AG08396 (cell line): ENCODE measurements around the gene MAMSTR.
"Not testable (repeated sequence)": the region's sequence is repeated elsewhere in the genome, so short reads cannot be mapped to it uniquely, and the experiment has no call there.

Source experiments
- DNase-seq: peaks from one replicate; pipeline ENCODE4 v3.0.0; 2012; ENCODE audit warnings: low spot score, mixed read lengths

The MAMSTR gene

DNA sequence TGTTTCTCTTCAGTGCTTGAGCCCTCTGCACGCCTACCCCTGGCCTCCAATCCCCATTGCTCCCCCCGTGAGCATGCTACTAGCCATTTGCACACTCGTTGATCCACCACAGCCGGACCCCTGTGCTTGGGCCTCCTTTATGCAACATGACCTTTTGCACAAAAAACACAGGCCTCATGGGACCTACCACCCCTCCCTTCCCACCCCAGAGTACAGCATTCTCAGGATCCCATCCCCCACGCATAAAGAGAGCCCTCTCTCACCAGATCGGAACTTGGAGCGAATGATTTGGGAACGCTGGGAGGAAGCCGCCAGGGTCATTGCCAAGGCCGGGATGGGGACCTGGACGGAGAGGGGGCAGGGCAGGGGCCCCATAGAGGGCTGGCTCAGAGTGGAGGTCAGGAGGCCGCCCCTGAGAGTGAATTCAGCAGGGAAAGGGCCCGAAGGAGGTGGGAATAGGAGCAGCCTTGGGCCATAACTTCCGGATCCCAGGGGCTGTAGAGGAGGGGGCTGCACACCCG lies 754 bp downstream of the MAMSTR start:
- DNase-seq, result no peak

DNA sequence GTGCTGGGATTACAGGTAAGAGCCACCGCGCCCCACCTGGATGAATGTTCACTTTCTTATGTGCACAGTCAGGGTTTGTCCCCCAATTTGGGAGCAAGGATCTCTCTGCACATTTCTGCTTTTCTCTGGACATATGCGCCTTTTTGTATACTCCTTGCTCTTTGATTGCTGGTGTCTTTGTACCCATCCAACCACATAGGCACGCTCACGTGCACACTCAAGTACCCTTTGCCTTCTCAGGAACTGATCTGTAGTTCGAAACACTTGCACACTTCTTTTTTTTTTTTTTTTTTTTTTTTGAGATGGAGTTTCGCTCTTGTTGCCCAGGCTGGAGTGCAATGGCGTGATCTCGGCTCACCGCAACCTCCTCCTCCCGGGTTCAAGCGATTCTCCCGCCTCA lies 1.4 kb downstream of the MAMSTR start:
- not testable (repeated sequence) for DNase-seq

DNA sequence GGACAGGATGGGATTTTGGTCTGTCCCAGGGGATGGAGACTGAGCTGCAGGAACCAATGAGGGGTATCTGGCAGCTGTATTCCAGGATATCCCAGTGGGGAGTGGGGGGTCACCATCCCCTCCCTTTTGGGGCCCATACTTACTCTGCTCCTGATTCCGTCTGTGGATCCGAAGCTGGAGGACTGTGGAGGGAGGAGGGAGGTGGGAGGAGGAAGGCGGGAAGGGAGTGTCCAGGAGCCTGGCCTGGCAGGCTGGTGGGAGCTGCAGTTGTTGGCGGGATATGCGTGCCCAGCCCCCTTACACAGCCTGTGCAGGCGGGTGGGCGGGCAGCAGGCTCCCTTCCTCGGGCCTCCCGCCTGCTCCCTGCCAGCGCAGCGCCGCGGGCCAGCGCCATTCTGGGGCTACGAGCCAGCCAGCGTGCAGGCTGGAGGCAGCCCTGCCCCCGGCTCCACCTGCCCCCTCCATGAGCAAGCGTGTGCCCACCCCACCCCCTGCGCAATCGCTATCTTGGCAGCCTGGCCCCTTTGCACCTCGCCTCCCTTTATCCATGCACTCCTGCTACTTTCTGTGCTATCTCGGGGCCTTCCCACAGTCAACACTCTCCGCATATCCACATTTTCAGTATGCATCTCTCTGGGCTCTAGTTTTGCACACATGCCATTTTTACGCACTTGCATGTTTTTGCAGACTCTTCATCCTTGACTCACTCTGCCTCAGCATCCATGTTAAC lies 2.8 kb downstream of the MAMSTR start:
- peak; percentile 44 for DNase-seq

DNA sequence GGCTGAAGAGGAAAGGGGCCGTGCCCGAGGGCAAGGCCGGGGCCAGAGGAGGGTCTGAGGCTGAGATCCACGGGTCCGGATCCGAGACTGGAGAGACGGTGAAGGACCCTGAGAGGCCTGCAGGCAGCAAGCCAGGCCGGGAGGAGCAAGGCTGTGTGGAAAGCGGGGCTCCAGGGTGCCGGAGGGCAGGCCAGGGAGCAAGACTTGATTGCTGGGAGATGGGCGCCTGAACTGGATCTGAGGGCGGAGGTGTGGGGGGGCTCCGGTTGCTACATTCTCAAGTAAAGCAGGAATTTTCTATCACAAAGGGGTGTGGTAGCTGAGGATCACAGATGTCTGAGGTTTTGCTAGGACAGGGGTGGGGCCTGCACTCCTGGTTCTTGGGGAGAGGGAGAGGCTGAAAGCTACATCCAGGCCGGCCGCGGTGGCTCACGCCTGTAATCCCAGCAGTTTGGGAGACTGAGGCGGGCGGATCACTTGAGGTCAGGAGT lies 3.8 kb downstream of the MAMSTR start:
- DNase-seq, result no peak

DNA sequence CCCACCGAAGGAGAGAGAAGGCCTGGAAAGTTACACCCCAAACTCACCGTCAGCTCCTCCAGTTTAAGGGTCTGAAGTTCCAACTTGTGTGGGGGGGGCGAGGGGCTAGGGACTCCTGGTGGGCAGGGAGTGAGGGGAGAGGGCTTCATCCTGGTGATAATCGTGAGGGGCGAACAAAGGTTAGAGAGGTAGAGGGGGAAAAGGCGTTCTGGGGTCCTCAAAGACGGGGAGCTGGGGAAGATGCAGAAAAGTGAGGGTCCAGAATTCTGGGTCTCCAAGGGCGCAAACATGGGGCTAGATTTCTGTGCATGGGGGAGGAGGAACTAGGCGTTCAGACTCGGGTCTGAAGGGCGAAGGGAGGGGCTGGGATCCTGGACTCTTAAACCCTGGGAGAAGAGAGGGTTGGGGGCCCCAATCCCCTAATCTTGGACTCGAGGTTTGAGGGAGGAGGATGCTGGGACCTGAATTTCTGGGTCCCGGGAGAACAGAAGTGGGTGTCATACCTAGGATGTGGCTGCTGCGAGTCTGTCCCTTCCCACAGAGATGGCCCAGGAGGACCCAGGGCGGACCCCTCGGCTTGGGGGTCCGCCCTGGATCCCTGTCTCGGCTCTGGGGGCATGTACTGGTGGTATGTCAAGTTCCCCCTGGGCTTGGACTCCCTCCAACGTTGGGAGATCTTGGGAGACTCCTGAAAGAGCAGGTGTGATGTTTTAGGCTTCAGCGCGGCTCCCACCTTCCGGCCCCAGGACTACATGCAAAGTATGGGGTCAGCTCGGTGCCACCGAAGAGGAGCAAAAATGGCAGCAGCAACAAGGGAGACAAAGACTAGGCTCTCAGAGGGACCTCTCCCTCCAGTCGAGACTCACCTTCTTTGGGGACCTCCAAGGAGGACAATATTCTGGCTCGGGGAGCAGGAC lies 4.5 kb downstream of the MAMSTR start:
- no peak for DNase-seq

DNA sequence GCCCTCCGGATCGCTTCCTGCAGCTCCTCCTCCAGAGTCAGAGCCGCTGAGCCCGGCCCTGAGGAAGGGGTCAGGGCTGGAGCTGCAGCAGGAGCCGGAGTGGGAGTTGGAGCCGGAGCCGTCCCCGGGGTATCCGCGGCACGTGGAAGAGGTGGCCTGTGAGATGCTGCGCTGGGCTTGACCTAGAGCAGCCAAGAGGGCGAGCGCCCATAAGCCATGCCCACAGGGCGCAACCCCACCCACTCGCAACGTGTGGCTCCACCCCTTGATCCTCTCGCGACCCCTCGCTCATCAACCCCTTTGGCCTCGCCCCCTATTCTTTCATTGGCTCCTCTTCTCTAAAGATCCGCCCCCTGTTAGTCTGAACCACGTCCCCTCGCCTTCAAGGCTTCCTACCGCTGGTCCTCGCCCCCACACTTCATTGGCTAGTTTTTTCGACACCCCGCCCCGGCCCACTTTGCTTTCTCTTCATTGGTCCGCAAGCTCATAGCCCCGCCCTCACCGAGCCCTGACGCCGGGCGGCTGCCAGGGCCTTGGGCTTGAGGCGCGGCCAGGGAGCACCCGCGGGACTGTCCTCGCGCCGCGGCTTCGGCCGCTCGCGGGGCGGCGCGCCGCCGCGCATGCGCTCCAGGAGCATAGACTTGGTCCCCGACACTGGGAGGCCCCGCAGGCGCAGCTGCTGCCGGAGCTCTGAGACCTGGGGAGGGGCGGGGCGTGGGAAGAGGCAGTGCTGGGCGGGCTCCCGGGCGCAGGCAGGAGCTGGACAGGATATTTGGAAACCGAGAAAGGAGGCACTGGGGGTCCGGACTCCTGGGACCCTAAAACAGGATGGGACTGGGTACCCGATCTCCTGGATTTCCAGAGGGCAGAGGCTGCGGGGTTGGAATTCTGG lies 5.4 kb downstream of the MAMSTR start:
- peak; percentile 100 for DNase-seq

DNA sequence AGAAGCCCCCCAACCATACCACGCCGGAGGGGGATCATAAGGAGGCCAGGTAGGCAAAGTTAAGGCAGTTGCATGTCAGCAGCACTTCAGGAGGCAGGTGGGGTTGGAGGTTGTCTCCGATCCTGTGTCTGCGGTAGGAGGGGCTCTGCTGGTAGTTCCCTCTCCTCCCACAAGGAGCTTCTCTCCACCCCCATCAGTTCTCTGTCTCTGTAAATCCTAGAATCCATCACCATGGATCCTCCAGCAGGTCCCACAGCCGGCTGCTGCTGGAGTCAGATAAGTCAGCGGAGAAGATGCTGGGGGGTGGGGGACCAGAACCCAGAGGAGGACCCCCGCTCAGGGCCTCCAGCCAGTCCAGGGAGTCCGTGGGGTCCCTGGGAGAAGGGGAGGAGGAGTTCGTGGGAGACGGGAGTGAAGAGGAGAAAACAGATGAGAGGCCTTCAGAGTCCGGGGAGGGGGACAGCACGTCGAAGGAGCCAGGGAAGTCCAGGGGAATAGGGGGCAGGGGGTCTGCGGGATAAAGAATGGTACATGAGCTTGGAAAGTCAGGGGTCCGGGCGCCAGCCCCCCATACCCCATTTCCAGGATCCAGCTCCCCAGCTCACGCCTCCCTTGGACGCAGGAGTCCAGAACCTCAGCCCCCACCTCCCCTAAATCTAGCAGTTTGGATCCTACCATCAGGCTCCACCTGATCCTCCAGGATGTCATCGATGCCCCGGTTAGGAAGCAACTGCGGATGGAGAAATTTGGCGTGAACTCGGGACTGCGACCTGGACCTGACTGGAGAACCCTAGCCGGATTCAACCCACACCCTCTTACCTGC lies 6.3 kb downstream of the MAMSTR start:
- no peak for DNase-seq

DNA sequence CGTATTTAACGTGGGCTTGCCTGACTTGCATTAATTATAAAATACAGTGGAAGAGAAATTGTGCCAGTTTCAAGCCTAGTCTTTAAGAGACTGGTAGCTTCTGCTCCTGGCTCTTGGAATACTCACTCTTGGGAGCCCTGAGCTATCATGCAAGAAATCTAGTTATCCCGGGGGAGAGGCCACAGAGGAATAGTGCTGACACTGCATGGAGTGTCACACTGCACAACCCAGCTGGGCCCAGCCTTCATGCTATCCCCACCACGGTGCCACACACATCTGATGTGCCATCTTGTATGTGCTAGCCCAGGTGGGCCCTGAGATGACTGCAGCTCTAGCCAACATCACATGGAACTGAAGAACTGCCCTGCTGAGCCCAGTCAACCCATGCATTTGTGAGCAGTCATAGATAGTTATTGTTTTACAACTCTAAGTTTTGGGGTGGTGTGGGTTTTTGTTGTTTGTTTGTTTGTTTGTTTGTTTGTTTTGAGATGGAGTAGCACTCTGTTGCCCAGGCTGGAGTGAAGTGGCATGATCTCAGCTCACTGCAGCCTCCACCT lies 8.3 kb downstream of the MAMSTR start:
- no peak for DNase-seq

DNA sequence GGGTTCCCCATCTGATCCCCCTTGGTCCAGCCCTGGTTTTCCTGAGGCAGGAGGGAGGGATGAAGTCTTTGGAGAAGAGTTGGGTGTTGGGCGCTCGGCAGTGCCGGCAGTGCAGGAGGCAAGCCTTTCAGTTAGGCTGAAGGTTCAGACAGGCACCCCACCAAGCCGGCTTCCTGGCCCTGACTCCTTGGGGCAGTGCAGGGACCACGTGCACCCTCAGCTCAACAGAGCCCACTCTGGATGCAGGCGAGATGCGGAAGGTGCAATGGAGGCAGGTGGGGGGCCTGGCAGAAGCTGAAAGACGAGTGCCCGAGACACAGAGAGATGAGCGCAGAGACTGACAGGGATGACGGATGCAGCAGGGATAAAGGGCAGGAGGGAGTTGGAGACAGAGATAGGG lies 11.1 kb downstream of the MAMSTR start:
- no peak for DNase-seq

DNA sequence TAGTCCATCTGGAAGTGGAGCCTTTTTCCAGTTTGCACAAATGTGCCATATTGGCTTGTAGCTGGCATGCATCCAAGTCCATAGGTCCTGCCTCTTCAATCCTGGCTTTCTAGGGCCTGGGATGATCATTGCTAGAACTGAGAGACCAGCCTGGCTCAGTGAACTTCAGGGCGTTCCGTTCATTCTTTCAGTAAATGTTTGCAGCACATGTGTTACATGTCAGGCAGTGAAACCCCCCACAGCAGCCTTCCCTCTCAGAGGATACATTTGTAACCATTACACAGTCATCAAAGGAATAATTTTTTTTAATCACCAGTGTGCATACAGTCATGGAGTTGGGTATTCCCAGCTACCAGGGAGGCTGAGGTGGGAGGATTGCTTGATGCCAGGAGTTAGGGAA lies 14.1 kb downstream of the MAMSTR start:
- DNase-seq, result no peak

DNA sequence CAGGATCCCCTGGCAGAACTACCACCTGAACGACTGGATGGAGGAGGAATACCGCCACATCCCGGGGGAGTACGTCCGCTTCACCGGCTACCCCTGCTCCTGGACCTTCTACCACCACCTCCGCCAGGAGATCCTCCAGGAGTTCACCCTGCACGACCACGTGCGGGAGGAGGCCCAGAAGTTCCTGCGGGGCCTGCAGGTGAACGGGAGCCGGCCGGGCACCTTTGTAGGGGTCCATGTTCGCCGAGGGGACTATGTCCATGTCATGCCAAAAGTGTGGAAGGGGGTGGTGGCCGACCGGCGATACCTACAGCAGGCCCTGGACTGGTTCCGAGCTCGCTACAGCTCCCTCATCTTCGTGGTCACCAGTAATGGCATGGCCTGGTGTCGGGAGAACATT lies 16.2 kb downstream of the MAMSTR start:
- DNase-seq, result no peak

DNA sequence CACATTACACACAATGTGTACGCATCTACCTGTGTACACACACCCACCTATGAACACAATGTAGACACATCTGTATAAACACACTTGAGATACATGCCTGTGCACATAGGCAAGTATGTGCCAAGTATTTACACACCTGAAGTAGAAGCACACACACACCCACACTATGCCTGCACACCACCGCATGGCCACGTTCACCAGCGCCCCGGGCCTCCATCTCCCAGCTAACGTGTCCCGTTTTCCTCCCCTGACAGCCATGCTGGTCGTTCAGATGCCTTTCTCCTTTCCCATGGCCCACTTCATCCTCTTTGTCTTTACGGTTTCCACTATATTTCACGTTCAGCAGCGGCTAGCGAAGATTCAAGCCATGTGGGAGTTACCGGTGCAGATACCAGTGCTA lies 16.8 kb downstream of the MAMSTR start:
- DNase-seq, result no peak

DNA sequence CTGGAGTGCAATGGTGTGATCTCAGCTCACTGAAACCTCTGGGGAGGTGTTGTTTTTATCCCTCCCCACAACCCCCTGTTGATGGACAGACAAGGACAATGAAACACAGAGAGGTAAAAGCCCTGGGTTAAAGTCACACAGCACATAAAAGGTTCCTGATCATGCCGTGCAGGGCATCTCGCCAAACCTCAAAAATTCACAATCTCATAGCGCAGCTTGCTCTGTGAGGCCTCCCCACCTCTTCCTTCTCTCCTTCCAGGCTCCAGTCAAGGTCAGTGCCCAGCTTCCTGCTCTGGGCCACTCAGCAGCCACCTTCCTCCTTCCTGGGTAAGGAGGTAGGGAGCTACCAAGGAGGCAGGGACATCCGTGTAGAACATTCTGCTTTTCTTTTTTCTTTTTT lies 21.5 kb downstream of the MAMSTR start:
- peak; percentile 67 for DNase-seq

DNA sequence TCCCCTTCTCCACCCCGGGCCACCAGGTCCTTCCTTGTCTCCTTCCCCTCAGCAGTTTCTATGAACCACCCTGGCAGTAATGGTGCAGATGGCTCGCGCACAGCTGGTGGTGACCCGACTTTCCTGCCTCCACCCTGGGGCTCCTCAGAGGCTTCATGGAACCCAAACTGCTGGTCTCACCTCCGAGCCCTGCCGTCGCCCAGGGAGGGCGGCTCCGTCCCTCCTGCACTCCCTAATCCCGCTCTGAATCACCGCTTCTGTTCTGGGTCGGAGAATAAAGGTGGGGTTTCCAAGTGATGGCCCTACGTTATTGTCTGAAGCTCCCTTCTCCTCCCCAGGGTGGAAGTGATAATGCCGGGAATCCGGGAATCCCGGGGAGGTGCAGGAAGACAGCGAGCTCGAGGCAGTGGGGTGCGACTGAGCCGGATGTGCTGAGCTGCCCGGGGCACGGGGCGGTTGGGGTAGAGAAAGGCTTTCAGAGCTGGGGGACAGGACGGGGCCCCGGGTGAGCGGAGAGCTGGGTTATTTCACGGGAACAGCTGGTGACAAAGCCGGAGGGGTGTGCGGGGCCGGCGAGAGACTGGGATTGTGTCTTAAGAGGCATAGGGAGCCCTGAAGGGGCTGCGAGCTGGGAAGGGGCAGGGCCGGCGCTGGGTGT lies 23.0 kb downstream of the MAMSTR start:
- no peak for DNase-seq

DNA sequence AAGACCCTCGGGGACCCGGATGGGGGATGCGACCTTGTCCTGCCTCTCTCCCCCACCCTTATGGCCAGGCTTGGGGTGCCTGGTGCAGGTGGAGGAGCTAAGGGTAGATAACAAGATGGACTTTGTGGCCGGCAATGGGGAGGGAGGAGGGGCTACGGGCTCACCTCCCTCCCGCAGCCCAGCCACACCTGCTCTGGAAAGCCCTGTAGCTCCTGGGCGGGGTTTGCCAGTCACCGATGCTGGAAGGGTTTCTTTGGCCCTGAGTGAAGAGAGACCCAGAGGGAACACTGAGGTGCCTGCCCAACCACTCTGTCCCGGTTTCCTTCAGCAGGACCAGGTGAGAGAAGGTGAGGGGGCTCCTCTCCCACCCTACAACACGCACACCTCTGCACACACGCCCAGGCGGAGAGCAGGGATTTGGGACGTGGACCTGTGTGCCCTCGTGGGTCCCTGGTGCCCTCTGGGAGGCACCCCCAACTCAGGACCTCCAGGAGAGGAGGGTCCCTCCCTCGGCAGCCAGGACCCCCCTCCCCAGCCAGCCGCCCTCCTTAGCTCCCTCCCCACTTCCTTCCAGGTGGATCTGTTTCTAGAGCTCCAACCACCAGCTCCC lies 23.7 kb downstream of the MAMSTR start, which contains the start of gene FUT2:
Gene FUT2, plus strand, starts transcription at position 229 of the 610 bp plus-strand sequence. CDS start 6,986 bp downstream, outside the sequence.
- DNase-seq, result no peak

DNA sequence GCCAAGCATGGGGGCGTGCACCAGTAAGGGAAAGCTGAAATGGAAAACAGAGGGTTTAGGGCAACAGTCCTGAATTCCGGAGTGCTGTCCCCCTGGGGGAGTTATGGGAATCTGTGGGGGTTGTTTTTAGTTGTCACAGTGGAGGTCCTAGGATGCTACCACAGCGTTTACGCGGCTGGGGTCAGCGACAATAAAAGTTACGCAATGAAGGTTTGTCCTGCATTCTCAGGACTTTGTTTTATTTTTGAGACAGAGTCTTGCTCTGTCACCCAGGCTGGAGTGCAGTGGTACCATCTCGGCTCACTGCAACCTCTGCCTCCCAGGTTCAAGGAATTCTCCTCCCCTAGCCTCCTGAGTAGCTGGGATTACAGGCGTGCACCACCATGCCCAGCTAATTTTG lies 25.9 kb downstream of the MAMSTR start:
- DNase-seq, result not testable (repeated sequence)

DNA sequence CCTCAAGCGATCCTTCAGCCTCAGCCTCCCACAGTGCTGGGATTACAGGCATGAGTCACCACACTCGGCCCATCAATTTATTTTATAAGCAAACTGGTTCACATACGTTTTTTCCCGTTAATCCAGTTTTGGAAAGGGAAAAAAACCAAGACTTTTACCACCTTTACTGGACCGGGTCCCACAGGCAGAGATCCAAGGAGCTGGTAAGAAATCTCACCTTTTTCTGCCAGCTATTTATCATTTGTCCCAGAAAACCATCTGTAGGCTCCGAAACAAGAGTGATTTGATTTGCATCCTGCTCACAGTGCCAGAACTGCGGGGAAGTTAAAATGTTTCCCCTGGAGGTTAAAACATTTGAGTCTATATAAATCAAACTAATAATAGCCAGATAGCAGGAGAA lies 30.1 kb downstream of the MAMSTR start:
- DNase-seq, result no peak

DNA sequence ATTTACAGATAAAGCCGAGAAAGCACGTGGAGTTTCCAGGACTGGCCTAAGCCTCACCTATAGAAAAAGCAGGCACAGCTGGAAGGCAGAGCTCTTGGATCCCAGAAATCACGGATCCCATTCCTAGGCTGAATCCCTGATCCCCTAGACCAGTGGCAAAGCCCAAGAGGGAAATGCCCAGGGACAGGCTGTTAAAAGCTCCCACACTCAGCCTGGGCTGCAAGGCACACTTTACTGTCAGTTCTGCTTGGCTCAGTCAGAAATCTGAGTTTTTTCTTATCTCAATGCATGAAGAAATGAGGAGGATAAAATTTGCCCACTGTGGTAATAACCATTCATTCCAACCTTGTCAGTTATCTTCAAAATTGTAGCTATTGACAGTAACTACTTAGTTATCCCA lies 31.7 kb downstream of the MAMSTR start:
- no peak for DNase-seq

DNA sequence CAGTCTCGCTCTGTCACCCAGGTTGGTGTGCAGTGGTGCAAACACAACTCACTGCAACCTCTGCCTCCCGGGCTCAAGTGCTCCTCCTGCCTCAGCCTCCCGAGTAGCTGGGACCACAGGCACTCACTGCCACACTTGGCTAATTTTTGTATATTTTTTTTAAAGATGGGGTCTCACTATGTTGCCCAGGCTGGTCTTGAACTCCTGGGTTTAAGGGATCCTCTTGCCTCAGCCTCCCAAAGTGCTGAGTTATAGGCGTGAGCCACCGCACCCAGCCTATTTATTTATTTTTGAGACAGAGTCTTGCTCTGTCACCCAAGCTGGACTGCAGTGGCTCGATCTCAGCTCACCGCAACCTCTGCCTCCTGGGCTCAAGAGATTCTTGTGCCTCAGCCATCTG lies 32.9 kb downstream of the MAMSTR start:
- DNase-seq, result not testable (repeated sequence)

DNA sequence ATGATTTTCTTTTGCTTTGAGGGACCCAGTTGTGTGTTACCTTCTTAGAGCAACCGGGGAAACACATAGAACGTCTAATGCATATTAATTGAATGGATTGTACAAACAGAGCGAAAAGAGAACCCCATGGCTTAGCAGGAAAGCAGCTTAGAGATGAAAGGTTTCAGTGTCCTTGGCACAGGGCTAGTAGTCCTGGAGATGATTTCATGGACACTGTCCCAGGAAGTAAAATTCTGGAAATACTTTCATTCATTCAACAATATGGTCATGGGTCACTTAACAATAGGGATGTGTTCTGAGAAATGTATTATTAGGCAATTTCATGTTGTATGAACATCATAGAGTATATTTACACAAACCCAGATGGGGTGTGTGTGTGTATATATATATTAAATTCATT lies 33.4 kb downstream of the MAMSTR start:
- DNase-seq, result no peak
